ENCODE measurements around the gene STX8.
"Not testable (repeated sequence)": the region's sequence is repeated elsewhere in the genome, so short reads cannot be mapped to it uniquely, and the experiment has no call there.

Gene STX8

GRCh38 chr17:9342225-9342624 lies 233.4 kb downstream of the STX8 start:
- DNase-seq: no peak
- Histone ChIP-seq H3K4me3 (no peak overlapping the region), H3K36me3 (no peaks in the 10 kb centered on the region), H3K9me3 (no peaks in the 10 kb centered on the region), H3K4me1 (no peaks in the 10 kb centered on the region), H3K27me3 (no peaks in the 10 kb centered on the region), H3K27ac (no peak overlapping the region)
- TF ChIP-seq, protein P1, sequence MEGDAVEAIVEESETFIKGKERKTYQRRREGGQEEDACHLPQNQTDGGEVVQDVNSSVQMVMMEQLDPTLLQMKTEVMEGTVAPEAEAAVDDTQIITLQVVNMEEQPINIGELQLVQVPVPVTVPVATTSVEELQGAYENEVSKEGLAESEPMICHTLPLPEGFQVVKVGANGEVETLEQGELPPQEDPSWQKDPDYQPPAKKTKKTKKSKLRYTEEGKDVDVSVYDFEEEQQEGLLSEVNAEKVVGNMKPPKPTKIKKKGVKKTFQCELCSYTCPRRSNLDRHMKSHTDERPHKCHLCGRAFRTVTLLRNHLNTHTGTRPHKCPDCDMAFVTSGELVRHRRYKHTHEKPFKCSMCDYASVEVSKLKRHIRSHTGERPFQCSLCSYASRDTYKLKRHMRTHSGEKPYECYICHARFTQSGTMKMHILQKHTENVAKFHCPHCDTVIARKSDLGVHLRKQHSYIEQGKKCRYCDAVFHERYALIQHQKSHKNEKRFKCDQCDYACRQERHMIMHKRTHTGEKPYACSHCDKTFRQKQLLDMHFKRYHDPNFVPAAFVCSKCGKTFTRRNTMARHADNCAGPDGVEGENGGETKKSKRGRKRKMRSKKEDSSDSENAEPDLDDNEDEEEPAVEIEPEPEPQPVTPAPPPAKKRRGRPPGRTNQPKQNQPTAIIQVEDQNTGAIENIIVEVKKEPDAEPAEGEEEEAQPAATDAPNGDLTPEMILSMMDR (IDR thresholded peaks at IDR 0.05): no peak
- intact Hi-C loops (cut with DNase I; ENCODE audit: low total_unique reads): no loop called here

DNA sequence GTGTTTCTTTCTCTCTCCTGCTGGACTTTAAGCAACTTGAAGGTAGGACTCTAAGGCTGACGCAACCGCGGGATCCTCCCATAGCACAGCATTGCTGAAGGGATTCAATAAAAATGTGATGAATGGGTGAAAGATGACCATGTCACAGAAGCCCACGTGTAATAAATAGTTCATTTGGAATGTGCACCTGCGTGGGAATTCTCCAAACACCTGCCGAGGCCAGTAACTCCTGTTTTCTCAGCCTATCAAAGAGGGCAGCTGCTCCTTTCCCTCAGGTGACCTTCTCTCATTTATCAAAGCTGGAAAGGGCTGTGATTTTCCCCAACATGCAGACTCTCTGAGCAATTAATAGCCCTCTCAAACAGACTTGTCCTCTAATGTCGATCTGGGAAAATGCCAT lies 235.7 kb downstream of the STX8 start:
- H3K27ac ChIP-seq: no peak overlapping the region
- H3K27me3 ChIP-seq: no peaks in the 10 kb centered on the region
- TF ChIP-seq, protein P1 (IDR thresholded peaks at IDR 0.05): no peak
- DNase-seq: no peak
- peaks cover 0 to 4% (median 3%) of the 10 kb centered on the region in 3 donors for H3K9me3 ChIP-seq
- no peaks in the 10 kb centered on the region for H3K4me1 ChIP-seq
- no peak overlapping the region for H3K4me3 ChIP-seq
- peaks cover 0 to 2% (median 0%) of the 10 kb centered on the region in 3 donors for H3K36me3 ChIP-seq
- intact Hi-C loops (cut with DNase I; ENCODE audit: low total_unique reads): no loop called here

DNA sequence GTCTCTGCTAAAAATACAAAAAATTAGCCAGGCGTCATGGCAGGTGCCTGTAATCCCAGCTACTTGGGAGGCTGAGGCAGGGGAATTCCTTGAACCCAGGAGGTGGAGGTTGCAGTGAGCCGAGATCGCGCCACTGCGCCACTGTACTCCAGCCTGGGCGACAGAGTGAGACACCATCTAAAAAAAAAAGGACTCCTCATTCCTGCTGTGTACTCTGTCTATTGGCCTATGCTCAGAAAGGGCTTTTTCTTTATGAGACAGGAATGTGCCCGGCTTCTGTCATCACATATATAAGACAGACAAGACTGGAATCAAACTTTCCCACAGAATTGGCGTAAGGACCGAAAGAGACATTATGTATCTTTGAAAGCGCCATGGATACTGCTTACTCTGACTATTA lies 236.1 kb downstream of the STX8 start:
- H3K27me3 ChIP-seq; intact Hi-C loops (cut with DNase I; ENCODE audit: low total_unique reads); DNase-seq; H3K9me3 ChIP-seq; H3K4me1 ChIP-seq; H3K36me3 ChIP-seq; H3K4me3 ChIP-seq; H3K27ac ChIP-seq: not testable (repeated sequence)

DNA sequence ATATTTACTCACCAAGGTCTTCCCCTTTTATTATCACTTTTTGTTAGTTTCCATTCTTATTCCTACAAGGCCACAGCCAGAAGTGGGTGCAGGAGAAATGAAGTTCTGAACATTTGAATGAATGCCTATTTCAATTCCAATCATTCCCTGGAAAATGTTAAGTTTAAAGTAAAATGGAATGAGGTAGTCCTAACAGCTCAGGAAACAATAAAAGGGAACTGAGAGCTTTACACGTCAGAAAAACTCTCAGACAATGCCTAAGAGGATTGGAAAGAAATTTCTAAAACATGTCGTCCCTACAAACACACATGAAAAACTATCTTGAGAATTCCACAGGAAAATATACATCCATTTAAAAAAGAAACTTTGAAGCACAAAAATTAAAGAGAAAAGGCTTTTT lies 238.8 kb downstream of the STX8 start:
- H3K4me1 ChIP-seq: no peaks in the 10 kb centered on the region
- peaks cover 0 to 4% (median 0%) of the 10 kb centered on the region in 3 donors for H3K36me3 ChIP-seq
- DNase-seq: no peak
- no peak overlapping the region for H3K27ac ChIP-seq
- peaks cover 0 to 8% (median 8%) of the 10 kb centered on the region in 3 donors for H3K9me3 ChIP-seq
- TF ChIP-seq, protein P1 (IDR thresholded peaks at IDR 0.05): no peak
- no peaks in the 10 kb centered on the region for H3K27me3 ChIP-seq
- intact Hi-C loops (cut with DNase I; ENCODE audit: low total_unique reads): no loop called here
- no peak overlapping the region for H3K4me3 ChIP-seq

DNA sequence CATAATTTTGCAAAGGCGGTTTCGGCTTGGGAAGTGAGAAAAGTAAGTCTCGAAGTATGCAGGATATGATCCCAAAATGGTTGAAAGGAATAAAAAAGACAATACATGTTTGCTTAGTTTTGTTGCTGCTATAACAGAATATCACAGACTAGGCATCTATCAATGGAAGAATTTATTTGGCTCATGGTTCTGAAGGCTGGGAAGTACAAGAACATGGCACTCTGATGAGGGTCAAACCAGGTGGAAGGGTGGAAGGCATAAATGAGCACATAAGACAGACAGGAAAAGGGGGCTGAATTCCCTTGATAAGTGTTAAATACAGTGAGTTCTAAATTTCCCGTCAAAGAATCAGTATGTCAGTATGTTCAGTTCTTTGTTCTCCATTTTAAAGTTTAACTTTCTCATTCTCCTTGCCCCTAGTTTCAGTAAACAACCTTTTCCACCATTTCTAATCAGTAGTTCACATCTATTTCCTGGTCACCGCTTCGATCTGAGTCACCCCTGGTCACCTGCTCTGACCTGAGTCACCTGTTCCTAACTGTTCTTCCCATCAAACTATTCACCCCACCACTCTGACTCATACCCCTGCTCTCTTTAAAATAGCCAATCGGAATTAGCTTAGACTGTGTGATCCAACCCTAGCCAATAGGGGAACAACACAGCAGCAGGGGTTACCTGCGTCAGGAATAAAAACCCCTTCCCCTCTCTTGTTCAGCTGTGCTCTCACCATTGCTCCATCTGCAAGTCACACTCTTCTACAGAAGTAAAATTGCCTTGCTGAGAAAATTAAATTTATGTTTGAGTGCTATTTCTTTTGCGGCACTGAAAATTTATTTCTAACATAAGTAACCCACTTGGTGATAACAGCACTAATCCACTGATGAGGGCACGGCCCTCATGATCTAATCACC lies 240.8 kb downstream of the STX8 start:
- Histone ChIP-seq H3K4me1 (no peaks in the 10 kb centered on the region), H3K27ac (no peak overlapping the region), H3K4me3 (no peak overlapping the region), H3K36me3 (peaks cover 0 to 4% (median 0%) of the 10 kb centered on the region in 3 donors), H3K9me3 (peaks cover 0 to 8% (median 8%) of the 10 kb centered on the region in 3 donors), H3K27me3 (no peaks in the 10 kb centered on the region)
- DNase-seq: no peak
- intact Hi-C loops (cut with DNase I; ENCODE audit: low total_unique reads): no loop called here
- TF ChIP-seq, protein P1 (IDR thresholded peaks at IDR 0.05): no peak

DNA sequence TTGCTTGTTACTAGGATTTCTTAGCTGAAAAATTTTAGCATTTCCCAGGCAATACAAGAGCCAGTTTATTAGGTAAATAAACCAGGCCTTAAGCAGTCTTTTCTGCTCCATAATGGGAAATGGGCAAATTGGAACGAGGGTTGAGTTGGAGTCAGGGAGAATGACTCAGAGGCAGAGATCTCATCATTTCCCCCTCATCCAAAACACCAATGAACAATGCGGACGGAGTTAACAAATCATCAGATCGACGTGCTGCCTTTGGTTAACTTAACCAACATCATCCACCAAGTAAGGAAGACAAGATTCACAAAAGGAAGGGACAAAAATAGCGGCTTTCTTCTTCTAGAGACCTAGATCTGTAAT lies 243.5 kb downstream of the STX8 start:
- DNase-seq: no peak
- H3K27me3 ChIP-seq: no peaks in the 10 kb centered on the region
- H3K4me3 ChIP-seq: no peak overlapping the region
- intact Hi-C loops (cut with DNase I; ENCODE audit: low total_unique reads): no loop called here
- no peaks in the 10 kb centered on the region for H3K4me1 ChIP-seq
- H3K36me3 ChIP-seq: peaks cover 0 to 4% (median 0%) of the 10 kb centered on the region in 3 donors
- H3K27ac ChIP-seq: no peak overlapping the region
- TF ChIP-seq, protein P1 (IDR thresholded peaks at IDR 0.05): no peak
- peaks cover 0 to 8% (median 8%) of the 10 kb centered on the region in 3 donors for H3K9me3 ChIP-seq
